Measurements from ENCODE around the gene JARID2.

The JARID2 gene

GRCh38 chr6:15250187-15251168 is 4.6 kb downstream of the JARID2 start:
- POLR2A ChIA-PET = interaction anchor here (1.7 kb wide), 1 partner anchor 10 kb away, joined by 12 read pairs; no protein-coding TSS in a partner anchor
- TF ChIP-seq PRDM6 (tag by site-specific recombination; IDR thresholded peaks at IDR 0.05) = peak; percentile 64
- peak; percentile 70 for TF ChIP-seq ZNF133 (tag by site-specific recombination; IDR thresholded peaks at IDR 0.05)
- no peak for TF ChIP-seq ZSCAN4 (tag by site-specific recombination; IDR thresholded peaks at IDR 0.05)
- Histone ChIP-seq H3K36me3 (ENCODE audit: control insufficient read depth in 2 of 2, insufficient read depth in 1 of 2, low read length in 2 of 2) (no peaks in the 10 kb centered on the region; a peak in 1 of 3 replicates), H3K27ac (ENCODE audit: extremely low read depth, low read depth, low read length) (no peak overlapping the region), H3K9me3 (ENCODE audit: control insufficient read depth, insufficient read depth, low read depth, low read length) (no peaks in the 10 kb centered on the region), H3K4me3 (ENCODE audit: low read depth, low read length) (no peak overlapping the region), H3K4me1 (ENCODE audit: control insufficient read depth, insufficient read depth, low read length) (peaks cover 18% of the 10 kb centered on the region)
- CTCF ChIA-PET = interaction anchor here (1.0 to 4.0 kb wide), 3 partner anchors 138 to 191 kb away, joined by 3 to 24 read pairs (median 5); no protein-coding TSS in a partner anchor

GRCh38 chr6:15252195-15252594 is 6.3 kb downstream of the JARID2 start:
- ChIA-PET CTCF (interaction anchor here (0.6 to 2.0 kb wide), 7 partner anchors 53 to 926 kb away, joined by 3 to 5 read pairs (median 3); no protein-coding TSS in a partner anchor), POLR2A (no interaction called here)
- Histone ChIP-seq H3K27ac (ENCODE audit: extremely low read depth, low read depth, low read length) (no peak overlapping the region), H3K4me3 (ENCODE audit: low read depth, low read length) (no peak overlapping the region), H3K9me3 (ENCODE audit: control insufficient read depth, insufficient read depth, low read depth, low read length) (no peaks in the 10 kb centered on the region), H3K36me3 (ENCODE audit: control insufficient read depth in 2 of 2, insufficient read depth in 1 of 2, low read length in 2 of 2) (no peaks in the 10 kb centered on the region; a peak in 1 of 3 replicates), H3K4me1 (ENCODE audit: control insufficient read depth, insufficient read depth, low read length) (peaks cover 34% of the 10 kb centered on the region)
- TF ChIP-seq PRDM10 (tag by site-specific recombination; IDR thresholded peaks at IDR 0.05) (no peak), SETDB1 (IDR thresholded peaks at IDR 0.05; ENCODE audit: insufficient read length, low read length) (no peak), PATZ1 (tag by site-specific recombination; IDR thresholded peaks at IDR 0.05) (no peak), ZBTB49 (tag by site-specific recombination; IDR thresholded peaks at IDR 0.05; ENCODE audit: low read depth) (no peak), ZSCAN23 (tag by site-specific recombination; IDR thresholded peaks at IDR 0.05) (no peak), ZNF132 (tag by site-specific recombination; IDR thresholded peaks at IDR 0.05; ENCODE audit: borderline replicate concordance) (no peak), GLIS1 (tag by site-specific recombination; IDR thresholded peaks at IDR 0.05) (no peak), ZBTB6 (tag by site-specific recombination; IDR thresholded peaks at IDR 0.05) (no peak), ZNF555 (tag by site-specific recombination; conservative IDR thresholded peaks at IDR 0.05) (no peak), KLF1 (tag by site-specific recombination; IDR thresholded peaks at IDR 0.05) (no peak), ZNF549 (tag by site-specific recombination; IDR thresholded peaks at IDR 0.05) (no peak), ZNF830 (tag by site-specific recombination; IDR thresholded peaks at IDR 0.05; ENCODE audit: low read depth) (no peak), ZEB2 (tag by site-specific recombination; IDR thresholded peaks at IDR 0.05) (no peak)
